HG03558 (cell line): ENCODE data around the gene OPA1.

Experiments
- ATAC-seq: cut with Tn5 transposase; IDR thresholded peaks from one replicate; pipeline ENCODE4 v1.9.1; 2021; ENCODE audit warnings: moderate number of reproducible peaks; ENCODE audit not compliant: unreplicated experiment; ENCODE audit errors: extremely low read depth

Gene OPA1

DNA sequence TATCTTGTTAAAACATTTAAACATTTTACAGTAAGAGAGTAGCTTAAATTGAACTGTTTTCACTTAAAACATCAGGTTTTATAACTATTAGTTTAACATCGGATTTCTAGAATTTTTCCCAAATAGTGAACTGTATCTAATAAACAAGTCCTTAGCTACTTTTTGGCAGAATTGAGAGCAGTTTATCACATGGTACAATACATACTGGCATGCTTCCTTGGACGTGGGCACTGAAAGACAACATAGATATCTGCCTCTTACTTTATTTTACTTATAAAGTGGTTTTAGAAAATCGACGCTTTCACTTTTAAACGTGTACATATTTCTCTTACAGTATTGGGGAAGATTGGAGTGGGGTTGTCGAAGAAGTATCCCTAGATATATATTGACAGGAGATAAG, 52.8 kb downstream of the OPA1 start:
- ATAC-seq, result no peak

- no peak for ATAC-seq
Measured at GRCh38 chr3:193648542-193649076, 55.6 kb downstream of the OPA1 start.

DNA sequence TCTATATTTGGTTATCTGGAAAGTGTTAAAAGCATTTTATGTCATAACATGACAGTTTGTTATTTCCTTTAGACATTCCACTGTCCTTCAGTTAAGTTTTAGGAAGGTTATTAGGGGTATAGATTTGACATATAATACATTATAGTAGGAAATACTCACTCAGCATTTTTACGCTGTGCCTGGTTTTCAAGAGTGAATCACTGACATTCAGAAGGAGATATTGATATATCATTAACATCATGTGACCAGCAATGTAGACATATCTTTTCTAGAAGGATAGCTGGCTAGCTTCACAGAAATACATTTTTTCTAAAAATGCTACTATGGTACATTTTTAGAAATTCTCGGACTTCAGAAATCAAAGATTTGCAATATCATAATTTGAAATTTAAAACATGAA, 57.6 kb downstream of the OPA1 start:
- ATAC-seq, result no peak

- ATAC-seq, result no peak
Measured at GRCh38 chr3:193655831-193656433, 62.9 kb downstream of the OPA1 start.

DNA sequence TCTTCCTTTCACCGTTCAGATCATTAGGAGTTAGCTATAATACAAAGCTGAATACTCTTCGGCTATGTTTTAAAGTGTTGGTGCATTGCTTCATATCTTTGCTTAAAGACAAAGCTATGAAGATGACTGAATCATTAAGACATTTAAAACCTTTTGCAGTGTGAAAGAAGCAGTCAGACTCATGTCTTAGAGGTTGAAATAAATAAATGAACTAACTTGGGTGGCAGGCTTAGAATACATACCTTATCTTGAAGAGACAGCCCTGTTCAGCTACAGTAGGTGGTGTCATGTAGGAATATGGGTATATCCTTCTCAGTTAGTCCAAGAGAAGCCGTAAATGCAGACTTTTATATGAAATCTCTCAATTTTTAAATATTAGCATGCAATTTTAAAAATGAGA, 63.4 kb downstream of the OPA1 start:
- ATAC-seq, result no peak

DNA sequence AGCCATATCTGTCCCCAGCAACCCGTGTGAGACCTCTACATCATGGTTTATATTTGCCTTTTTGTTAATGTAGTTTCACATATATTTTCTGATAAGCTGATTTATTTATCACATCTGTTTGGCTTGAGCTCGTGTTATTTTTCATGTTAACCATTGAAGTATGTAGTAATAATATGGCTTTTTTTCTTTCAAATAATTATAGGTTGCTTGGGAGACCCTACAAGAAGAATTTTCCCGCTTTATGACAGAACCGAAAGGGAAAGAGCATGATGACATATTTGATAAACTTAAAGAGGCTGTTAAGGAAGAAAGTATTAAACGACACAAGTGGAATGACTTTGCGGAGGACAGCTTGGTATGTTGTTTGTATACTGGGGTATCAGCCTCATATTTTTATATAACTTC, 63.9 kb downstream of the OPA1 start:
- ATAC-seq, result no peak

- ATAC-seq, result no peak
Measured at GRCh38 chr3:193660171-193660570, 67.2 kb downstream of the OPA1 start.

DNA sequence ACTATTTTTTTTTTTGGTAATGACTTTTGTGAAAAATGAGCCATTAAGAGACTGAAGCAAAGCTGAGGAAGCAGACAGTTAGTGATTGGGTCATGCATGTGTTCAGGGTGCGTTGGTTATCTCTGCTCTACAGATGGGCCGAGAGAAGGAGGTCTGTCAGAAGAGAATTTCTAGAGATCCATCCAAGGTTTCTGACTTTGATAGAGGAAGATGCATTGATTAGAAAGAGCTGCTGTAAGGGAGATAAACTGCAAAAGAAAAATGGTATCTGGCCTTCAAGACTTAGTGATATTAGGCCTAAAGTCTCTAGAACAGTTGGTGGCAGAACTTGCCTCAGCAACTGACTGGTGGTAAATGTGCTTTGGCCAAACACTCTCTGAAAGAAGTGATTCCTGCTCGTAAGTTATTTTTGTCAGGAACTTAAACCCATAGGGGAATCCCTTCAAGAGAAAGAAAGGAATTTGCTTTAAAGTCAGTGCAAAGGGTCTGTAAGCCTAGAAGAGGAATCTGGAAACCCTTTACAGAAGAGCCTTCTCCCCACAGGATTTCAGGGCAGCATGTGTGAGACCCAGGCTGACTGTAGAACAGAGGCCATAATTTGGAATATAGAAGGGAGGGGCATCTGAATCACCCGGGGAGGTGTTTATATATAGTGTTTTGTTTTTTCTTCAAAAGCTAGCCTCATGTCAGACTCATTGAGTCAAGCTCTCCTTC, 67.8 kb downstream of the OPA1 start:
- ATAC-seq, result no peak

DNA sequence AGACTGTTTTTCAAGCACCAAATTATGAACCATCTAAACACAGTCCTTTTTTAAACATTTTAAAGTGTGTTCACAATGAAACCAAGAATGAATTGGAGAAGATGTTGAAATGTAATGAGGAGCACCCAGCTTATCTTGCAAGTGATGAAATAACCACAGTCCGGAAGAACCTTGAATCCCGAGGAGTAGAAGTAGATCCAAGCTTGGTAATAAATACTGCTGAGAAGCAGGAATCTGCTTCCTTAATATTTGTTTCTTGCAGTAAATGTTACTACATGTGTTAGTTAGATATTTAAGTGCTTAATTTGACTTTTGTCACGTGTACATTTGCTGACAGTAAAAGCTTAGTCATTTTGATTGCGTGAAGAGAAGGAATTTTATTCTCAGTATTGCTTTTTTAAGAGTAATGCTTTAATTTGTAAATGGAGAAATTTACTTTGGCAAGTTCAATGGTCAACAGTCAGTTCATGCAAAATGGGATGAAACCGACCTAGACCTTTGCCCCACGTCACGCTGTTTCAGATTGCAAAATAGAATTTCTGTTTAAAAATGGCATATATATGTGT, 69.8 kb downstream of the OPA1 start:
- ATAC-seq, result no peak

- no peak for ATAC-seq
Measured at GRCh38 chr3:193665370-193665989, 72.5 kb downstream of the OPA1 start.

- ATAC-seq, result no peak
Measured at GRCh38 chr3:193673845-193674244, 80.8 kb downstream of the OPA1 start.

GRCh38 chr3:193674714-193675113, 81.7 kb downstream of the OPA1 start:
- ATAC-seq, result no peak

DNA sequence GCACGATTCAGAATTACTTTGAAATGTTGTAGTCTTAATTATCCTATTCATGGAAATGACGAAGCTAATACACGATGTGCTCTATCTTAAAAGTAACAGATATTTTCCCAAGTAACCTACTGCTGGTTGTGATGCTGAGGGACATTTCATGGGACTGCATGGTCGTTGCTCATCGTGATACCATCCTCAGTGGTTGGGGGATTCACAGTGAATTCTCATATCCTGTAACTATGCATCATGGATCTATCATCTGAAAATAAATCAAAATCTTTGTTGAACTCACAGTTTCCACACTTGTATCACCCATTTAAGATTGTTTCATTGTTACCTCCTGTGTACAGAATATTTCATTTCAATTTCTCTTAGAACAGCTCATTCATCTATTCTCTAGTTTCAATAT, 84.7 kb downstream of the OPA1 start:
- ATAC-seq, result no peak

GRCh38 chr3:193680220-193680619, 87.2 kb downstream of the OPA1 start:
- ATAC-seq, result no peak

- ATAC-seq, result no peak
Measured at GRCh38 chr3:193681631-193682030, 88.6 kb downstream of the OPA1 start.

GRCh38 chr3:193686665-193687483, 93.9 kb downstream of the OPA1 start:
- ATAC-seq, result no peak

GRCh38 chr3:193688834-193689714, 96.1 kb downstream of the OPA1 start:
- ATAC-seq, result no peak

DNA sequence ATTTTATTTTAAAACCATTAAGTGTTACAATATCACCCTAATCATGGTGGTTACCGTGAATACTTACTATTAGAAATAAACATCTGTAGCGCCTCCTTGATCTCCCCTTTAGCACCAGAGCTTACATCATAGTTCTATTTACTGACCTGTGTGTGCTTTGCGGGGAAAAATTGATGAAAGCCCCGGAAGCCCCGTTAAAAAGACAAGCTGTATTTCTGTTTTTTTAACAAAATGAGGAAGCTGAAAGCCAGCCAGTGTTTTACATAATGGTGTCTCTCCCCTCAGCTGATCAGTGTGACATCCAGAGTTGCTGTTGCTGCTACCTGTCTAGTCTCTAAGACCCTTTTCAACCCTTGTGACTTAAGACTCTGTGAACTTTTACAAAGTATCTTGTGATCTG, 100.8 kb downstream of the OPA1 start:
- ATAC-seq, result no peak

DNA sequence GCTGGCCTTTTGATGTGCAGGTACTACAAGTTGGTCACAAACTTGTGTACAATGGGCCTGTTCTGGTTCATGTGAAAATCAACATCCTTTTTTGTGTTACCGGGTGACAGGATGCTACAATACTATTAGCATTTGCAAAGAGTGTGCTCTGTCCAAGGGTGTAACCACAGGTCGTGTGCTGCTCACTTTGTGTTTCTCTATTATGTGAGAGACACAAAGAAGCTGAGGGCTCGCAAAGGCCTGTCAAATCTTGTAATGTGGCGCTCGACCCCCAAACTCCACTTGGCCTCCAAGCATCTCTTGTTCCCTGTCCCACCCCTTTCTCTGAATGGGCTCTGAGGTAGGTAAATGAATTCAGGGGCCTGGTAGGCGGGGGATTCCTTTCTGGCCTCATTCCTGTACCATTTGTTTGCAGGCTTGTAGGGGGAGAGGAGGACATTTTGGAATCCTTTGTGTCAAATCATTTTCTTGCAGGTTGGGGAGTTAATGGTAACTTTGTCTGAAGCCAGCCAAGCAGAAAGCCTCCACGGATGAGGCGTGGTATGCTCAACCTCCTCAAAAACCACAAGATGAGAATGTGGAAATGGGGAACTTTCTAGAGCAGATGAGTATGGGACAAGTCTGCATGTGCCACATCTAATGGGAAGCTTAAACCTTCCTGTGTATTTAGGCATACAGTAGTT, 109.1 kb downstream of the OPA1 start:
- no peak for ATAC-seq
